ENCODE measurements around the gene ZNF385A.
"Not testable (repeated sequence)": the region's sequence is repeated elsewhere in the genome, so short reads cannot be mapped to it uniquely, and the experiment has no call there.

Gene ZNF385A

GRCh38 chr12:54355104-54355815, 29.3 kb downstream of the ZNF385A start:
- no peak for DNase-seq (ENCODE audit: low spot score)

GRCh38 chr12:54354271-54354670, 30.3 kb downstream of the ZNF385A start:
- not testable (repeated sequence) for DNase-seq (ENCODE audit: low spot score)

DNA sequence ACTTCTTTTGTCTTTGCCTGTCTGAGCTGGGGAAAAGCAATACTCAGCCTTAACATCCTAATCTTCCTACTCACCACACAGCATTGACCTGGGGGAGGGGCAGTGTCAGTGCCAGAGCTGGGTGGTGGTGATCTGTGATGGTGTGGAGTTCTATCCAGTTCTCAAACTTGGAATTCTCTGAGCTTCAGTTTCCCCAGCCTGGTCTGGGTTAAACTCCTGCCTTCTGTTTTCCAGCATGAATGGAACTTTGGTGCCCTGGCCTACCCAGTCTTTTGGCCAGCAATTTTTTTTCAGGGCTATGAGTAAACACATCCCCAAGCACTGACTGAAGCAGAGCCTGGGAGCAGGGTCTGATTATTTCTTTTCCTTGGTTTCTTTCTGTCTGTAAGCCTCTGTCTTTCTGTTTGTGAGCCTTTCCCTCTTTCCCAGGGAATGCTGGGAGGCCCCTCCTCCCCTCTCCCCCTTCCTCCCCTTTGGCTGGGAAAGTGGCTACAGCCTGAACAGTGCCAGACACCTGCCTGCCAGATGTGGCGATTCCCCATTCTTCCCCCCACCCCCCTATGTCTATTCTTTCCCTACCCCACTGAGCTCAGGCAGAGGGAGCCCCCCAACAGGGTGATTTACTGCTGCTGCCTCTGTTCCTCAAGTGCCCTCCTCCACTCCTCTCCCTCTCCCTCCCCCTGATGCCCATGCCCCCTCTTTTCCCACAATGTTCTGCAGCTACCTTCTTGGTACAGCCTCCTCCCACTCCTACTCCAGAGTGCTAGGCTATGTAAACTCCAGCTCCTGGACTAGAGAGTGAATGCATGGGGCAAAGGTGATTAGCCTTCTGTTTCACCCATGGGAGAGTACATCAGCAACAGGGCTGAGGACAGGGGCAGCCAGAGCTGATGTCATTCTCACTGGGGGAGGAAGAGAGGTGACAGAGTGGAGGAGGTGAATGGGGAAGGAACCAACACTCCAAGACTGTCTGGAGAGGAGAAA, 31.4 kb downstream of the ZNF385A start:
- DNase-seq (ENCODE audit: low spot score): no peak

DNA sequence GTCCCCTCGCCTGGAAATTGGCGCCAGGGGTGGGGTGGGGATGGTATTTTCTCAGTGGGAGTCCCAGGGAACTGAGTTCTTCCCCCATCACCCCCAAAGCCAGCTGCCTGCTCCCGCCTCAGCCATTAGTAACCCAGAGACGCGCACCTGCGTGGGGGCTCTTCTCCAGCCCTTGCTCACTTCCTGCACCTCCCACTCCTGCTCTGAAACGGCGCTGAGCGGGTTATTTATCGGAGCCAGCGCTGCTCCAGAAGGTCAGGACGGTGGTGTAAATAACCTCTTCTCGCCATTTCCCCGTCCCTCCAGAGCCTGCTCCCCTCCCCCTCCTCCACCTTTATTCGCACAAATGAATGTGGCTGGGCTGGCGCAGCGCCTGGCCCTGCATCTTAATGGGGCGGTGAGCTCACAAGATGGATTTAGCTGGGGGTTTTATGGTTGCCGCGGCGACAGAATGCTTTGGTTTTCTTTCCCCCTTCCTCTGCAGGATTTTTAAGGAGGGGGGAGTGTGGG, 32.5 kb downstream of the ZNF385A start:
- no peak for DNase-seq (ENCODE audit: low spot score)

DNA sequence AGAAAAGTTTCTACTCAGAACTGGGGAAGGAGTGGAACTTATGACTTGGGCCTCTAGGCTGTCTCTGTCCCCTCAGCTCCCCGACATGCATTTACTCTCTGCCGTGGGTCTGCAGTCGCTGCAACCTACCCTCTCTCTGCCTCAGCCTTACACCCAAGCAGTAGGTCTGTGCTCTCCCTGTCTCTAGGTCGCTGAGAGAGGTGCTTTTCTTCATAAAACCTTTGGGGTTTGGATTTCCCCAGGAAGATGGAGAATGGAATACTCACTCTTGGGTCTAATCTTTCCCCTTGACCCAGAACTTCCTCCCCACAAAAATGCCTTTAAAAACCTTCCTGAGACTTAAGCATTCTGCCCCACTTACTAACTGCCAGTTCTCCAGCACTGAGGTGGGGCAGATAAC, 33.2 kb downstream of the ZNF385A start:
- no peak for DNase-seq (ENCODE audit: low spot score)

DNA sequence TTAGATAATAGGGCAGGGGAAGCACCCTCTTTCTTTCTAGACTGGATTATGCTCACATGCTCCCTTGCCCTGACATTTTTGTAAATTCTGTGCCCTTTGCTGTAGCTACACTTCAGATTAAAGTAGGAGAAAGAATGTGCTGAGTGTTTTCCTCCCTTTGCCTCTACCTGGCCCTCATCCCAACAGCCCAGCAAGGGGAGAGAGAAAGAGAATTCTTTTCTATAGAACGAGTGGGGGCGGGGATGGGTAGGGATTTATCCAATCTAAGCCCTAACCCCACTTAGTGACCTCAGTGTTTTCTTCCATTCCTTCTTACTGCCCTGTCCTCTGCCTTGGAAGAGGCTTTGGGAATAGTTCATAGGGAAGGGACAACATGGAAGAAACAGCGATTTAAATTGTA, 33.8 kb downstream of the ZNF385A start:
- no peak for DNase-seq (ENCODE audit: low spot score)

GRCh38 chr12:54349679-54350078, 34.9 kb downstream of the ZNF385A start:
- DNase-seq (ENCODE audit: low spot score): no peak

DNA sequence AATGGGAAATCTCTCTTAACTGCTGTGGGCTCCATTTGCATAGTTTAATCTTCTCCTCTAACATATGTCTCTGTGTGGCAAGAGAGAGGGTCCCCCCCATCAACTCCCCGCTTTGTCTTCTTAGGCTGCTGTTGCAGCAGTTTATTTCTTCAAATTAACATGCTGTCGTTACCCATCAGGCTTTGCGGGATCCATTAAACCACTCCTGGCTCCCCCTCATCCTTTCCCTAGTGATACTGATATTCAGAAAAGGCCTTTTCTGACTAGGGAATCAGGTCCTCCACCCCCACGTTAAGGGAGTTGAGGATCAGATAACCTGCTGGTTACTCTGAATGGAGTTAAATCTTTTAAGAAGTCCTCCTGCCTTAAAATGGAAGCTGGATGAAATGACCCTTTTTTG, 35.5 kb downstream of the ZNF385A start:
- DNase-seq (ENCODE audit: low spot score): no peak

DNA sequence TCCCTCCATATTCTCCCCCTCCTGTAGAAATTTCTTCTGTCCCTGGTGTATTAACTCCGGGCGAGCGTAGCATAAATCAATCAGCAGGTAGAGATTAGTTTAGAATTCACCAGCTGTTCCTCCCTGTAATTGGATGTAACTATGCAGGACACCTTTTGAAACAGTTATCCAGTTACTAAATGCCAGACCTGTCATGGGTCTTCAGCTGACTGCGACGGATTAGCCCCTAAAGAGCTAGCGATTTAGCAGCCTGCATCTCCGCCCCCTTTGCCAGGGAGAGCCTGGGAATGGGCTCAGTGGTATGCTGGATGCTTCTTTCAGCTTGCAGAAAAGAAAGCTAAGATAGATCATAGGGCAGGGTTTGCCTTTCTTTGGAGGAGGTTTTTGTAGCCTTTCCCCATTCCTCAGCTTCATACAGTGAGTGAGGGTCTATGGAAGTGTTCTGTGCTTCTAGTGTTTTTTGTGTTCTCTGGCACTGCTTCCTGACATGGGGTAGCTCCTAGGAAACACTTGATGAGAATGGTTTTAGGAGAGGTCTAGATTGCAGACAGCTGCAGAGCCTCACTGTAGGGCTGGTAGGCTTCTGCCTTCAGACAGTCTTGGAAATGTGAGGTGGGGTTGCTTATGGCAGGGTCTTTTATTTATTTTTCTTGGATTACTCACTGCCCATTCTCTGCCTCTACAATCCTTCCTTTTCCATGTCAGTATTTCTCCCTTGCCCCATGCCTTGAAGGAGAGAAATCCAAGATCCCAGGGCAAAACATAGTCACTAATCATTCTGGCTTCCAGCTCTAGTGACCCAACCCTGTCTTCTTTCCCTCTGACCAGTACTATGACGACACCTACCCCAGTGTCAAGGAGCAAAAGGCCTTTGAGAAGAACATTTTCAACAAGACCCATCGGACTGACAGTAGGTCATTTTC, 42.9 kb downstream of the ZNF385A start:
- no peak for DNase-seq (ENCODE audit: low spot score)

DNA sequence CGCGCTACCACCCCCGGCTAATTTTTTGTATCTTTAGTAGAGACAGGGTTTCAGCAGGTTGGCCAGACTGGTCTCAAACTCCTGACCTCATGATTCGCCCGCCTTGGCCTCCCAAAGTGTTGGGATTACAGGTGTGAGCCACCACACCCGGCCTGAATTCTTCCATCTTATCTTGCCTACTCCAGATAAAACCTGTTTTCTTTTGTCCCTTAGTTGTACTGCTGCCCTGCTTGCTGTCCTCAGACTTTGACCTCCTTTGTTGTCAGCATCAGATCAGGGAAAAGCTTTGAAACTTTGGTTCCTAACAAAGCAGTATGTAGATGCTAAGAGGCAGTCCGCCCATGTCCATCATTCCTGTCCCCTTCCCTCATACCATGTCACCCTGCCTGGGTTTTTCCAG, 43.7 kb downstream of the ZNF385A start:
- no peak for DNase-seq (ENCODE audit: low spot score)

- DNase-seq (ENCODE audit: low spot score): no peak
These were observed 45.7 kb downstream of the ZNF385A start for GRCh38 chr12:54338698-54339296.

GRCh38 chr12:54337854-54338650, 46.5 kb downstream of the ZNF385A start:
- DNase-seq (ENCODE audit: low spot score): no peak

DNA sequence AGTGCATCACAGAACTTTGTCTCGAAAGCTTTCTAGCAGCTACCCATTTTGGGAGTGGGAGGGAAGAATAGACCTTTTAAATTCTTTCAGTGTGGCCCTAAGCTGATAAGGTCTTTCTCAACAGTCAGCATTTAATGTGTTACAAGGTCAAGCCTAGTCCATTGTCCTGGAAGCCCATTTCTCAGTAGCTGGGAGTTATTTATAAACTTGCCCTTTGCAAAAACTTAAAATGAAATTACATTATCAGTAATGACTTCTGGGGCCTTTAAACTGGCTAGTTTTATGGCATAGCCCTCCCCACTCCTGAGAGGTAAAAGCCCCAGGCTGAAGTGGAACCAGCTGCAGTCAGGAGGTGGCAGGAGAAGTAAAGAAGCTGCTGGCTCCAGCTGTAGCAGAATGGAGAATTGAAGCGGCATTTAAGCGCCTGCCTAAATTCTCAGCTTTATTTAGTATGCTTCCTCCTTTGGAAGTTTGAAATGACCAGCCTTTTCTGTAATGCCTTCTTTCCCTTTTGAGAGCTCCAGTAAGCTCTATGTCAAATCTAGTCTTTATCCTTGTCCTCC, 47.2 kb downstream of the ZNF385A start:
- no peak for DNase-seq (ENCODE audit: low spot score)

GRCh38 chr12:54333420-54334034, 51.0 kb downstream of the ZNF385A start:
- no peak for DNase-seq (ENCODE audit: low spot score)

DNA sequence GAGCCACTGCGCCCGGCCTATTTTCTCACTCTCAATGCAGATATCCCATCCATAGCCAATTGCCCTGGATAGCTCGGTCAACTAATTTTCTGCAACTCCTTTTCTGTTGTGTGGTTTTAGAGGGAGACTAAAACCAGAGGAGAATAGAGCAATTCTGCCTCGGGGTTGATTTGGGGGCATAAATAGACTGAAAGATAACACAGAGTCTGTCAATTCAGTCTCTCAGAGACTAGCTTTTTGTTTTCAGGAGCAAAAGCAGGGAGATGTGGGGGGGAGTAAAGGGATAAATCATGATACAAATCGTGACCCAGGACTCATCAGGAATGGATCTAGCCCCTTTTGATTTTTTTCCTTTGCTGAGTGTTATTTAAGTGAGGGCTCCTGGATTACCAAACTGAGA, 53.1 kb downstream of the ZNF385A start:
- no peak for DNase-seq (ENCODE audit: low spot score)

DNA sequence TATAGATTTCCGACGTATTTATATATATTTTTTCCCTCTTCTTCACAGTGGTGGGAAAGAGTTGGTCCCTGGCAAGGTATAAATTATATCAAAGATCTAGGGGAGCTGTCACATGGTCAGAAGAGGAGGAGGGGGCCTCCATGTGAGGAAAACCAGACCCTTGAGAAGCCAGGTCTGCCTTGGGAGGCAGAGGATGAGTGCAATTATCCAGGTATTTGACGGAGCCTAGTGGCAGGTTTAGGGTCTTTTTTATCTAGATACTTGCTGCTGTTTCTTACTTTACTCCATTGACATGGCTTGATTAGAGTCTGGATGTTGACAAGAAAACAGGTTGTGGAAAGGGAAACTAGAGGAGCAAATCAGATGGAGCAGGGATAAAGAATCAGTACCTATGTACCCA, 54.1 kb downstream of the ZNF385A start:
- DNase-seq (ENCODE audit: low spot score): no peak

DNA sequence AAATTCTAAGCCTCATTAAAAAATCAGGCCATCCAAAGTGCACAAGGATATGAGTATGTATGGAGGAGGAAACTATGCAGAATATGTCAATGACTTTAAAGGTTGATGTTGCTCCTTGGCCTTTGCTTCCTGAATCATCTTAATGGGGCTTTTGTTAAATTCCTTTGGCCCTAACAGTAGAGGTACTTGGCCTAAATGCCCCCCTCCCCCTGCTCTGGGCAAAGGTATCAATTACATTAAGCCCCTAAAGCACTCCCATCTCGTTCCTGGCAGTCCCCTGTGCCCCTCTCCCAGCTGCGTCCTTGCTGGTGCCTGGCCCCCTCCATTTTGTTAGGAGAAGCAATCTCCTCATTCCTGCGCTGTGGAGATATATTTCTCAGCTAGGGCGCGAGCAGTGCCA, 54.8 kb downstream of the ZNF385A start:
- no peak for DNase-seq (ENCODE audit: low spot score)

- no peak for DNase-seq (ENCODE audit: low spot score)
These were observed 55.8 kb downstream of the ZNF385A start for GRCh38 chr12:54328595-54329337.

All from left forelimb (tissue), 1 donor.